Stomach (tissue), 4 donors: ENCODE results near the gene DPYSL5.

Experiments used
- EP300 ChIP-seq: sonication (generic); formaldehyde crosslinking; IDR thresholded peaks from one replicate; pipeline ENCODE4 v1.6.1; 2017; ENCODE audit warnings: antibody characterized with exemption
- POLR2A ChIP-seq, 4 donors: fragments of 450-650 bp; IDR thresholded peaks; one replicate each; pipeline ENCODE4 v1.6.1; 2016; ENCODE audit warnings: antibody characterized with exemption in 4 of 4, control low read depth in 2 of 4, mild to moderate bottlenecking in 1 of 4, moderate library complexity in 1 of 4
- POLR2AphosphoS5 ChIP-seq, 3 donors: sonication (generic); formaldehyde crosslinking; IDR thresholded peaks; one replicate each; pipeline ENCODE4 v1.6.1; 2016; ENCODE audit warnings: antibody characterized with exemption in 3 of 3
- TF ChIP-seq, protein P1 (sequence below), 7 experiments: fragments of 450-650 bp in 4 of 7; fragments of 200-600 bp in 3 of 7; sonication (generic) in 3 of 7; IDR thresholded peaks; one replicate each; pipeline ENCODE4 v1.5.1; 2016 to 2019; ENCODE audit warnings: antibody characterized with exemption in 7 of 7, control low read depth in 2 of 7, mild to moderate bottlenecking in 1 of 7

DNA sequence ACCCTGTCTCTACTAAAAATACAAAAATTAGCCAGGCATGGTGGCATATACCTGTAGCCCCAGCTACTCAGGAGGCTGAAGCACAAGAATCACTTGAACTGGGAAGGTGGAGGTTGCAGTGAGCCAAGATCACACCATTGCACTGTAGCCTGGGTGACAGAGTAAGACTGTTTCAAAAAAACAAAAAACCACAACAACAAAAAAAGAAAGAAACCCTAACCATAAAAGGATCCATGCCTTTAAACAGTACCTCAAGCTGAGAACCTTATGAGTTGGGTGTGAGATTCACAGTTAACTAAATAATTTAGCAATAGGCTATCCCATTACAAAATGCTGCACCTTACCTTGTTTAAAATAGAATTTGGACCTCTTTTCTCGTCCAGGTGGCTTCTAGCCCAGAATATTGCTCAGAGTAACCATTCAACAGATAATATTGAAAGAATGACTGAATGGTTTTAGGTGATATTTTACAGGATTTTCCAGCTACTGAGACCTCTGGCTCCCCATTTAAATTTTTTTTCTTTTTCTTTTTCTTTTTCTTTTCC lies 6.4 kb downstream of the DPYSL5 start:
- TF ChIP-seq, protein P1, sequence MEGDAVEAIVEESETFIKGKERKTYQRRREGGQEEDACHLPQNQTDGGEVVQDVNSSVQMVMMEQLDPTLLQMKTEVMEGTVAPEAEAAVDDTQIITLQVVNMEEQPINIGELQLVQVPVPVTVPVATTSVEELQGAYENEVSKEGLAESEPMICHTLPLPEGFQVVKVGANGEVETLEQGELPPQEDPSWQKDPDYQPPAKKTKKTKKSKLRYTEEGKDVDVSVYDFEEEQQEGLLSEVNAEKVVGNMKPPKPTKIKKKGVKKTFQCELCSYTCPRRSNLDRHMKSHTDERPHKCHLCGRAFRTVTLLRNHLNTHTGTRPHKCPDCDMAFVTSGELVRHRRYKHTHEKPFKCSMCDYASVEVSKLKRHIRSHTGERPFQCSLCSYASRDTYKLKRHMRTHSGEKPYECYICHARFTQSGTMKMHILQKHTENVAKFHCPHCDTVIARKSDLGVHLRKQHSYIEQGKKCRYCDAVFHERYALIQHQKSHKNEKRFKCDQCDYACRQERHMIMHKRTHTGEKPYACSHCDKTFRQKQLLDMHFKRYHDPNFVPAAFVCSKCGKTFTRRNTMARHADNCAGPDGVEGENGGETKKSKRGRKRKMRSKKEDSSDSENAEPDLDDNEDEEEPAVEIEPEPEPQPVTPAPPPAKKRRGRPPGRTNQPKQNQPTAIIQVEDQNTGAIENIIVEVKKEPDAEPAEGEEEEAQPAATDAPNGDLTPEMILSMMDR (IDR thresholded peaks at IDR 0.05): no peak
- TF ChIP-seq POLR2AphosphoS5 (IDR thresholded peaks at IDR 0.05) (no peak), POLR2A (IDR thresholded peaks at IDR 0.05) (no peak), EP300 (no peak)
